Kidney epithelial cell (primary cell): ENCODE measurements around the gene MEF2B. TPM values are rescaled to one million over a fixed set of nuclear protein-coding genes. Genes with fewer than 3 reads are reported as not detected.

Experiments used
- DNase-seq: peaks from one replicate; pipeline ENCODE4 v3.0.0-alpha.2; 2010; ENCODE audit warnings: low read depth
- H3K27me3 ChIP-seq: 2 replicates; pipeline ENCODE4 v1.6.0; 2011; ENCODE audit warnings: low read length; ENCODE audit not compliant: control insufficient read depth, insufficient read depth
- H3K36me3 ChIP-seq: 2 replicates; pipeline ENCODE4 v1.5.1; 2011; ENCODE audit warnings: low read length; ENCODE audit not compliant: control insufficient read depth, insufficient read depth
- H3K4me3 ChIP-seq: 2 replicates; pipeline ENCODE4 v1.5.1; 2011; ENCODE audit warnings: low read depth, mild to moderate bottlenecking, control low read depth, low read length
- total RNA-seq: library from RNA; depleted of rRNA; stranded (reverse); fragments of >200 nt; gene quantifications from 2 replicates; pipeline ENCODE4 v1.2.3, GENCODE V29; 2015
- TF ChIP-seq, protein P1 (sequence below): IDR thresholded peaks from 2 replicates; pipeline ENCODE4 v1.5.1; 2011; ENCODE audit warnings: mild to moderate bottlenecking, moderate library complexity, low read length, control low read depth, inconsistent platforms; ENCODE audit not compliant: insufficient read depth, poor library complexity, severe bottlenecking

Gene MEF2B
- total RNA-seq, 1 donor from 2014 or later: 0.13 TPM

DNA sequence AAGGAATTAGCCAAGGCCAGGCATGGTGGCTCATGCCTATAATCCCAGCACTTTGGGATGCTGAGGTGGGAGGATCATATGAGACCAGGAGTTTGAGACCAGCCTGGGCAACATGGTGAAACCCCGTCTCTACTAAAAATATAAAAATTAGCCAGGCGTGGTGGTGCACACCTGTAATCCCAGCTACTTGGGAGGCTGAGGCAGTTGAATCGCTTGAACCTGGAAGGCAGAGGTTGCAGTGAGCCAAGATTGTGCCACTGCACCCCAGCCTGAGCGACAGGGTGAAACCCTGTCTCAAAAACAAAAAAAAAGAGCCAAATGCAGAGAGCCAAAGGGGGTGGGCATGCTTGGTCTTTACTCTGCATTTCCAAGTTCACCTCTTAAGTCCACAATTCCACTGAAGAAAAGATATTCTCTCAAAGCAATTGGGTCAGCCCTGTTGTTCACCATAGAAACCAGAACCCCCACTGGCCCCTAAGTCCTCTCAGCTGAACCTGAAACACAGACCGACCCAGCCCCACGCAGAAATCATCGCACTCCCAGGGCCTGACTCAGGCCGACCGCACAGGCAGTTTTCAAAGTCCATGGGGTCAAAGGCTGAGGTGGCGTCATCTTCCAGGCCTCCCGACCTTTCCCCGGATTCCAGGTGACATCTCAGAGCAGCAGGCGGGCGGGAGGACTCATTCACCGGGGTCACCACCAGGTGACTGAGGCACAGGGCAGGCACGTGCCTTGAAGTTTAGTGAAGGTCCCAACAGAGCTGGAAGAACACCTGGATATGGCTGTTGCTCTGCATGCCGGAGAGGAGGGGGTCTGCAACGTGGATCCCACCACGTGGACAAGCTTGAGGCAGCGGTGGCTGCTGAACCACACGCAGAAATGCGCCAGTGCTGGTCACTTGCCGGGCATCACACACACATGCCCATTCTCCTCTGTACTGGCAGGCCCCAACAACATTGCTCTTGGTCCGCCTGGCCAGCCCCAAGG lies 73.1 kb downstream of the MEF2B start:
- no peaks in the 10 kb centered on the region for H3K27me3 ChIP-seq
- TF ChIP-seq, protein P1, sequence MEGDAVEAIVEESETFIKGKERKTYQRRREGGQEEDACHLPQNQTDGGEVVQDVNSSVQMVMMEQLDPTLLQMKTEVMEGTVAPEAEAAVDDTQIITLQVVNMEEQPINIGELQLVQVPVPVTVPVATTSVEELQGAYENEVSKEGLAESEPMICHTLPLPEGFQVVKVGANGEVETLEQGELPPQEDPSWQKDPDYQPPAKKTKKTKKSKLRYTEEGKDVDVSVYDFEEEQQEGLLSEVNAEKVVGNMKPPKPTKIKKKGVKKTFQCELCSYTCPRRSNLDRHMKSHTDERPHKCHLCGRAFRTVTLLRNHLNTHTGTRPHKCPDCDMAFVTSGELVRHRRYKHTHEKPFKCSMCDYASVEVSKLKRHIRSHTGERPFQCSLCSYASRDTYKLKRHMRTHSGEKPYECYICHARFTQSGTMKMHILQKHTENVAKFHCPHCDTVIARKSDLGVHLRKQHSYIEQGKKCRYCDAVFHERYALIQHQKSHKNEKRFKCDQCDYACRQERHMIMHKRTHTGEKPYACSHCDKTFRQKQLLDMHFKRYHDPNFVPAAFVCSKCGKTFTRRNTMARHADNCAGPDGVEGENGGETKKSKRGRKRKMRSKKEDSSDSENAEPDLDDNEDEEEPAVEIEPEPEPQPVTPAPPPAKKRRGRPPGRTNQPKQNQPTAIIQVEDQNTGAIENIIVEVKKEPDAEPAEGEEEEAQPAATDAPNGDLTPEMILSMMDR: no peak
- no peaks in the 10 kb centered on the region for H3K36me3 ChIP-seq
- no peak for DNase-seq
- no peak overlapping the region for H3K4me3 ChIP-seq

- H3K4me3 ChIP-seq: no peak overlapping the region
- no peaks in the 10 kb centered on the region for H3K36me3 ChIP-seq
- H3K27me3 ChIP-seq: no peaks in the 10 kb centered on the region
- TF ChIP-seq, protein P1: no peak
- no peak for DNase-seq
Measured at GRCh38 chr19:19095691-19096090, 74.4 kb downstream of the MEF2B start.

Other genes starting within 250 kb of the MEF2B start
- 82.9 and 109 TPM in 2 replicates for gene HOMER3, start 229.0 kb downstream of the MEF2B start, total RNA-seq
- 27.7 and 29.5 TPM in 2 replicates for gene SUGP2, start 136.7 kb downstream of the MEF2B start, total RNA-seq
- gene ARMC6, start 136.7 kb downstream of the MEF2B start, total RNA-seq: 45.0 and 57.0 TPM in 2 replicates
- gene SLC25A42, start 106.3 kb downstream of the MEF2B start, total RNA-seq: 2.8 and 3.0 TPM in 2 replicates
- gene TMEM161A, start 31.8 kb downstream of the MEF2B start, total RNA-seq: 24.5 and 42.6 TPM in 2 replicates
- 26.4 and 30.5 TPM in 2 replicates for gene BORCS8, start 21.9 kb upstream of the MEF2B start, total RNA-seq
- gene RFXANK, start 22.0 kb upstream of the MEF2B start, total RNA-seq: 108 and 122 TPM in 2 replicates
- gene NR2C2AP, start 33.2 kb upstream of the MEF2B start, total RNA-seq: 17.1 and 20.0 TPM in 2 replicates
- gene NCAN, start 41.7 kb upstream of the MEF2B start, total RNA-seq: 0.17 TPM in 1 of 2 replicates, not detected in the other
- gene TM6SF2, start 103.0 kb upstream of the MEF2B start, total RNA-seq: 0.42 and 1.1 TPM in 2 replicates
- gene SUGP1, start 150.2 kb upstream of the MEF2B start, total RNA-seq: 44.0 and 47.9 TPM in 2 replicates
- gene MAU2, start 150.6 kb upstream of the MEF2B start, total RNA-seq: 28.2 and 31.7 TPM in 2 replicates
- 90.7 and 304 TPM in 2 replicates for gene GATAD2A, start 235.4 kb upstream of the MEF2B start, total RNA-seq